DND-41 (cell line): ENCODE results near the gene CDT1.

ENCODE experiments used
- ATAC-seq: fragments of 200-7000 bp; cut with Tn5 transposase; 3 replicates; pipeline ENCODE4 v1.9.1; 2021; ENCODE audit warnings: low read depth; ENCODE audit not compliant: insufficient read depth
- DNase-seq: peaks from one replicate; pipeline ENCODE4 v3.0.0-alpha.2; 2020
- H2AFZ ChIP-seq: 2 replicates; pipeline ENCODE4 v1.6.0; 2012; ENCODE audit warnings: low read depth, low read length
- H3K27ac ChIP-seq: 2 replicates; pipeline ENCODE4 v1.5.1; 2012; ENCODE audit warnings: low read length, inconsistent platforms
- H3K27me3 ChIP-seq: fragments of 200-600 bp; sonication (generic); 2 replicates; pipeline ENCODE4 v1.6.0; 2012; ENCODE audit warnings: low read length, mild to moderate bottlenecking, inconsistent platforms; ENCODE audit not compliant: insufficient read depth, poor library complexity
- H3K36me3 ChIP-seq: 2 replicates; pipeline ENCODE4 v1.5.1; 2012; ENCODE audit warnings: low read length, inconsistent platforms; ENCODE audit not compliant: insufficient read depth
- H3K4me1 ChIP-seq: 2 replicates; pipeline ENCODE4 v1.5.1; 2012; ENCODE audit warnings: mild to moderate bottlenecking, low read length; ENCODE audit not compliant: insufficient read depth
- H3K4me2 ChIP-seq: 2 replicates; pipeline ENCODE4 v1.6.0; 2012; ENCODE audit warnings: mild to moderate bottlenecking, moderate library complexity, low read length, inconsistent platforms; ENCODE audit not compliant: insufficient read depth
- H3K4me3 ChIP-seq, 2 experiments: fragments of 200-600 bp in 1 of 2; shearing (Covaris generic) in 1 of 2; 2 replicates each; pipeline ENCODE4 v1.5.1; 2012 to 2016; ENCODE audit warnings: inconsistent platforms in 2 of 2, low read length in 2 of 2, mild to moderate bottlenecking in 2 of 2, low read depth in 1 of 2, moderate library complexity in 1 of 2
- H3K79me2 ChIP-seq: 2 replicates; pipeline ENCODE4 v1.6.0; 2012; ENCODE audit warnings: low read length, inconsistent platforms; ENCODE audit not compliant: insufficient read depth
- H3K9ac ChIP-seq: 2 replicates; pipeline ENCODE4 v1.6.0; 2012; ENCODE audit warnings: low read depth, mild to moderate bottlenecking, inconsistent platforms, low read length, moderate library complexity
- H3K9me3 ChIP-seq: 2 replicates; pipeline ENCODE4 v1.5.1; 2012; ENCODE audit warnings: low read length, moderate library complexity, mild to moderate bottlenecking, inconsistent platforms; ENCODE audit not compliant: insufficient read depth, severe bottlenecking
- H4K20me1 ChIP-seq: 2 replicates; pipeline ENCODE4 v1.6.0; 2012; ENCODE audit warnings: low read length; ENCODE audit not compliant: insufficient read depth
- EZH2 ChIP-seq: IDR thresholded peaks from 3 replicates; pipeline ENCODE4 v1.6.1; 2012; ENCODE audit warnings: borderline replicate concordance, low read depth, mild to moderate bottlenecking, moderate library complexity, low read length, inconsistent platforms; ENCODE audit not compliant: severe bottlenecking
- TF ChIP-seq, protein P1 (sequence below): IDR thresholded peaks from 2 replicates; pipeline ENCODE4 v1.5.1; 2012; ENCODE audit warnings: borderline replicate concordance, low read length, moderate library complexity, mild to moderate bottlenecking; ENCODE audit not compliant: poor library complexity, severe bottlenecking; ENCODE audit errors: extremely low read depth

CDT1 gene

DNA sequence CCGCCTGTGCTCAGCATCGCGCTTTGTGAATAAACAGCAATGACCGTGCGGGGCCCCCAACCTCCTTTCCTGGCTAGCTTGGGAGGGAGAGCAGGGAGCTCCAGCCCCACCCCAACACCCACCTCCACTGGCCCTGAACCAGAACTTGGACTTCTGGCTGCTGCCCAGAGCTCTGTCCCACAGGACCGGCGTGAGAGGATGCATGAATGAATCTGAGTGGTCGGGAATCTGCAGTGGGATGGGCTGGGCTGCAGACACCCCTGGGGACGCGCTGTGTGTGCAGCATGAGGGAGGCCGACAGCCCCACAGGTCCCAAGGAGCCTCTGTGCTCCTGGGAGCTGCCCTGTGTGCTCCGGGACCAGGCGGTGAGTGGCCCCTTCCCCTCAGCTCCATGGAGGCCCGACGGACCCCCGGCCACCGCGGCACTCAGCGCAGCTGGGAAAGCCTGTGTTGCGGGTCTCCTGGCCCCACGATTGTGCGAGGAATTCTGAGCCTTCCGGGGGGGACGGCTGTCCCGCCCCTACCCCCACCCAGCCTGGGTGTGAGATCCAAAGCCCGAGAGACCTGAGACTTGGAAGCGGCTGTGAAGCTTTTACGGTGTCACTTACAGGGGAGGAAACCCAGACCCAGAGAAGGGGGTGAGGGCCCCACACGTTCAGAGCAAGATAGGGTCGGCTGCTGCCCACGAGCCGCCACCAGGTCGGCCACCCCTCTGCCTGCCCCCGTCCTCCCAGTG, 24.0 kb upstream of the CDT1 start:
- no peak overlapping the region for H2AFZ ChIP-seq
- no peak overlapping the region for H3K4me3 ChIP-seq
- no peak for TF ChIP-seq EZH2
- TF ChIP-seq, protein P1, sequence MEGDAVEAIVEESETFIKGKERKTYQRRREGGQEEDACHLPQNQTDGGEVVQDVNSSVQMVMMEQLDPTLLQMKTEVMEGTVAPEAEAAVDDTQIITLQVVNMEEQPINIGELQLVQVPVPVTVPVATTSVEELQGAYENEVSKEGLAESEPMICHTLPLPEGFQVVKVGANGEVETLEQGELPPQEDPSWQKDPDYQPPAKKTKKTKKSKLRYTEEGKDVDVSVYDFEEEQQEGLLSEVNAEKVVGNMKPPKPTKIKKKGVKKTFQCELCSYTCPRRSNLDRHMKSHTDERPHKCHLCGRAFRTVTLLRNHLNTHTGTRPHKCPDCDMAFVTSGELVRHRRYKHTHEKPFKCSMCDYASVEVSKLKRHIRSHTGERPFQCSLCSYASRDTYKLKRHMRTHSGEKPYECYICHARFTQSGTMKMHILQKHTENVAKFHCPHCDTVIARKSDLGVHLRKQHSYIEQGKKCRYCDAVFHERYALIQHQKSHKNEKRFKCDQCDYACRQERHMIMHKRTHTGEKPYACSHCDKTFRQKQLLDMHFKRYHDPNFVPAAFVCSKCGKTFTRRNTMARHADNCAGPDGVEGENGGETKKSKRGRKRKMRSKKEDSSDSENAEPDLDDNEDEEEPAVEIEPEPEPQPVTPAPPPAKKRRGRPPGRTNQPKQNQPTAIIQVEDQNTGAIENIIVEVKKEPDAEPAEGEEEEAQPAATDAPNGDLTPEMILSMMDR = no peak
- peaks cover 98% of the 10 kb centered on the region for H3K79me2 ChIP-seq
- no peak overlapping the region for H3K4me2 ChIP-seq
- H3K4me1 ChIP-seq = peaks cover 42% of the 10 kb centered on the region
- ATAC-seq (no peak), DNase-seq (no peak)
- H3K9me3 ChIP-seq = no peaks in the 10 kb centered on the region
- H3K27me3 ChIP-seq = no peaks in the 10 kb centered on the region
- no peak overlapping the region for H3K27ac ChIP-seq
- no peak overlapping the region for H3K9ac ChIP-seq
- peaks cover 84% of the 10 kb centered on the region for H4K20me1 ChIP-seq
- peaks cover 16% of the 10 kb centered on the region for H3K36me3 ChIP-seq

DNA sequence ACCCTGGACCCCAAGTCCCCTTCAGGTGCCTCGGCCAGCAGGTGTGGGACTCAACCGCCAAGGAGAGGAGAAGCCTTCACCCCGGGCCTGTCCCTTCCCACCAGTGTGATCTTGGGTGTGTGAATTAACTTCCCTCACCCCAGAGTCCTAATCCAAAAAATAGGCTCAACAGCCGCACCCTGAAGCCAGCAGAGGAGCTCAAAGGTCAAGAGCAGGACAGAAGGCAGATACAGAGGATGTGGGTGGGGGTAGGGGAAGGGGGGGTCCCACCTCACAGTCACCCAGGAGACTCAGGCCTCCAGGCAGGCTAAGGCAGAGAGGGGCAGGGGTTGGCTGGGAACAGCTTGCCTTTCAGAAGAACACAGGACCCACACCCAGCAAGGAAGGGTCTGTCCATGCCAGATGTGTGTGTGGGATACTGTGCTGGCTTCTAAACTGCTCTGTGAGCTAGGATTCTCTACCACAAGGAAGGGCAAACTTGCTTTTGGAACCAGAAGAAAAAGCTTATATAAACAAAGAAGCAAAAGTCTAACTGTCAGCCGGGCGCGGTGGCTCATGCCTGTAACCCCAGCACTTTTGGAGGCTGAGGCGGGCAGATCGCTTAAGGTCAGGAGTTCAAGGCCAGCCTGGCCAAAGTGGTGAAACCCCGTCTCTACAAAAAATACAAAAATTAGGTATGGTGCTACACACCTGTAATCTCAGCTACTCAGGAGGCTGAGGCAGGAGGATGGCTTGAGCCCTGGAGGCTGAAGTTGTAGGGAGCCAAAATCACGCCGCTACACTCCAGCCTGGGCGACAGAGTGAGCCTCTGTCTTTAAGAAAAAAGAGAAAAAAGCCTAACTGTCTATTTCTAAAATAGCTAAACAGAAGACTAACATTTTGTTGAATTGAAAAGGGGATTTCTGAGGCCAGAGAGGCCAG, 23.2 kb upstream of the CDT1 start:
- Histone ChIP-seq H3K4me3 (peak overlapping the region in 1 of 2 experiments; percentile 23; a peak in 1 of 4 replicates), H3K79me2 (peaks cover 98% of the 10 kb centered on the region), H4K20me1 (peaks cover 77% of the 10 kb centered on the region), H2AFZ (no peak overlapping the region), H3K9ac (peak overlapping the region; percentile 94; the same call in 1 of the 2 replicates), H3K4me1 (peaks cover 42% of the 10 kb centered on the region), H3K9me3 (no peaks in the 10 kb centered on the region), H3K27me3 (no peaks in the 10 kb centered on the region), H3K4me2 (peak overlapping the region; percentile 52), H3K27ac (peak overlapping the region; percentile 66; the same call in 1 of the 2 replicates), H3K36me3 (peaks cover 13% of the 10 kb centered on the region)
- no peak for ATAC-seq
- no peak for TF ChIP-seq EZH2
- TF ChIP-seq, protein P1 = no peak
- no peak for DNase-seq

DNA sequence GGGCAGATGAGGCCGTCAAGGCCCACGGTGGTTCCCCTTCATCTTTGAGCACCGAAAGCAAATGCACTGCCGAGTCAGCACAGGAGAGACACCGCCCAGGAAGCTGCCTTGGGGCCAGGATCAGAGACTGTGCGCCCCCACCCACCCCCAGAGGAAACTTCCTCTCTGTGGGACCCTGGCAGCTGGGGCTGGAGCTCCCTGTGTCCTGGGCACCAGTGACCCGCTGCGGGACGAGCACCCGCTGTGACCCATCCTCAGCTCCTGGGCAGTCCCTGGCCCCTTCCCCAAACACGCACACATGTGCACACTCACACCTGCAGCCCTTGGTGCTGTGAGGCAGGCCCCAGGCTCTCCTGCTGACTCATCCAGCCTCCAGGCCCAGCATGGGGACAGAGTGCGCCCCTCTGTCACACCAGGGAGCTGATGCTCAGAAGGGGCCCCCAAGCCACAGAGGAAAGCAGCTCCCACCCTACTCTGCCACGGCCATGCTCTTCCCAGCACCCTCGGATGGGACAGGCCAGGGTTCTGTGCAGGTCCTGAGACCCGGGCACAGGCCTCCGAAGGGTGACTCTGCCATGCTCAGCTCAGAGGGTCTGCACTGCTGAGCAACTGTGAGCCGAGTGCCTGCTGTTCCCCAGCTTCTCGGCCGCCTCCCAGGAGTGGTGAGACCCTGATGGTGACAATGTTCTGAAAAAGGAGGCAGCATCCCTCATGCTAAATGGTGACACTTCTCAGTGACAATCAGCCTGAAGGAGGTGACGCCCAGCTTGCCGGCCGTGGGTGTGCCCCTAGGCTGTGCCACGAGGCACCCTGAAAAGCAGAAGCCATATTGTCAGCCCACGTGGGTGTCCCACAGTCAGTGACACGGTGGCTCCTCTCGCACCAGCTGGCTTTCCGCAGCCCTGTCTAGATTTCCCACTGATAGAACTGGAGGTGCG, 22.2 kb upstream of the CDT1 start:
- ATAC-seq (peak; percentile 71), DNase-seq (peak; percentile 83)
- H3K4me2 ChIP-seq = peak overlapping the region; percentile 52
- peaks cover 95% of the 10 kb centered on the region for H3K79me2 ChIP-seq
- peaks cover 68% of the 10 kb centered on the region for H4K20me1 ChIP-seq
- peak overlapping the region in 1 of 2 experiments; percentile 35; a peak in 2 of 4 replicates for H3K4me3 ChIP-seq
- H3K9ac ChIP-seq = peak overlapping the region; percentile 94
- peaks cover 47% of the 10 kb centered on the region for H3K4me1 ChIP-seq
- H3K36me3 ChIP-seq = peaks cover 12% of the 10 kb centered on the region
- no peak for TF ChIP-seq EZH2
- TF ChIP-seq, protein P1 = no peak
- H2AFZ ChIP-seq = no peak overlapping the region
- H3K27ac ChIP-seq = peak overlapping the region; percentile 66
- no peaks in the 10 kb centered on the region for H3K27me3 ChIP-seq
- no peaks in the 10 kb centered on the region for H3K9me3 ChIP-seq
